ENCODE data around the gene TNFRSF13B.
"Not testable (repeated sequence)": the region's sequence is repeated elsewhere in the genome, so short reads cannot be mapped to it uniquely, and the experiment has no call there.

- TF ChIP-seq CTCF, POLR2A (IDR thresholded peaks at IDR 0.05): not testable (repeated sequence)
These were observed 24.8 kb upstream of the TNFRSF13B start for GRCh38 chr17:16996726-16997125.
